ENCODE results near the gene SERINC5. TPM values are rescaled to one million over a fixed set of nuclear protein-coding genes. Genes with fewer than 3 reads are reported as not detected.

SERINC5 gene
- total RNA-seq, 1 donor from 2014 or later, result 12.9 TPM

DNA sequence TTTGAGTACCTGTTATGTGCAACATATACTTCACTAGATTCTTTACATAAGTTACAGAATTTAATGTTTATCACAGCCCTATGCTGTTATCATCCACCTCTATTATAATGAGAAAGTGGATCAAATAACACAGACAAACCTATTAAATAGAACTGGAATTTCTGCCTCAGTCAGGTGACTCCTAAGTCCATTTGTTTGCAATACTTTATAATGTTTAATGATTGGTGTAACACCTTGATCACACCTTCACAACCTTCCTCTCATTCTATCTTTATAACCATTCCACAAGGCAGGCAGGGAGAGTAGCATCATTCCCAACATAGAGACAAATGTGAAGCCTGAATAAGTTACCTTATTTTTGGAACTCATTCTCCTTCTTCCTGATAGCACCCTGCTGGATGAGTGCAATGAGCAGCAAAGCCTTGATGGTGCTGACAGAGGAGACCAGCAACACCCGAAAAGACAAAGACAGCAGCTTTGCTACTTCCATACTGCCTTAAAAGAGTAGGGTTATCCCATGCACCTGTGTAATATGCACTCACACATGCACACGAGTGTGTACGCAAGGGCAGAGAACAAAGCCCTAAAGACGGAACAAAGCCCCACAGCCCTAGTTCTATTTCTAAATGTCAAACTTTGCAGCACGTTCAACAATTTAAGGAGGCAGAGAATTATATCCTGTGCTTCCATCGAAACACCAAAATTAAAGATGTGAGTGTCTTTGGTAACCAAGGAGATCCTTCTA lies 30.5 kb downstream of the SERINC5 start:
- H3K4me3 ChIP-seq (ENCODE audit: low read depth, low read length), result no peak overlapping the region
- TF ChIP-seq, protein P1, sequence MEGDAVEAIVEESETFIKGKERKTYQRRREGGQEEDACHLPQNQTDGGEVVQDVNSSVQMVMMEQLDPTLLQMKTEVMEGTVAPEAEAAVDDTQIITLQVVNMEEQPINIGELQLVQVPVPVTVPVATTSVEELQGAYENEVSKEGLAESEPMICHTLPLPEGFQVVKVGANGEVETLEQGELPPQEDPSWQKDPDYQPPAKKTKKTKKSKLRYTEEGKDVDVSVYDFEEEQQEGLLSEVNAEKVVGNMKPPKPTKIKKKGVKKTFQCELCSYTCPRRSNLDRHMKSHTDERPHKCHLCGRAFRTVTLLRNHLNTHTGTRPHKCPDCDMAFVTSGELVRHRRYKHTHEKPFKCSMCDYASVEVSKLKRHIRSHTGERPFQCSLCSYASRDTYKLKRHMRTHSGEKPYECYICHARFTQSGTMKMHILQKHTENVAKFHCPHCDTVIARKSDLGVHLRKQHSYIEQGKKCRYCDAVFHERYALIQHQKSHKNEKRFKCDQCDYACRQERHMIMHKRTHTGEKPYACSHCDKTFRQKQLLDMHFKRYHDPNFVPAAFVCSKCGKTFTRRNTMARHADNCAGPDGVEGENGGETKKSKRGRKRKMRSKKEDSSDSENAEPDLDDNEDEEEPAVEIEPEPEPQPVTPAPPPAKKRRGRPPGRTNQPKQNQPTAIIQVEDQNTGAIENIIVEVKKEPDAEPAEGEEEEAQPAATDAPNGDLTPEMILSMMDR (IDR thresholded peaks at IDR 0.05; ENCODE audit: insufficient read depth, low read length, poor library complexity, severe bottlenecking), result no peak
- no peaks in the 10 kb centered on the region for H3K27me3 ChIP-seq (ENCODE audit: control insufficient read depth, insufficient read depth, low read length)
- H3K36me3 ChIP-seq (ENCODE audit: control insufficient read depth, insufficient read depth, low read length), result no peaks in the 10 kb centered on the region
- DNase-seq (ENCODE audit: low read depth), result no peak

GRCh38 chr5:80223561-80223960 lies 32.3 kb downstream of the SERINC5 start:
- TF ChIP-seq, protein P1 (IDR thresholded peaks at IDR 0.05; ENCODE audit: insufficient read depth, low read length, poor library complexity, severe bottlenecking), result no peak
- H3K4me3 ChIP-seq (ENCODE audit: low read depth, low read length), result no peak overlapping the region
- no peak for DNase-seq (ENCODE audit: low read depth)

DNA sequence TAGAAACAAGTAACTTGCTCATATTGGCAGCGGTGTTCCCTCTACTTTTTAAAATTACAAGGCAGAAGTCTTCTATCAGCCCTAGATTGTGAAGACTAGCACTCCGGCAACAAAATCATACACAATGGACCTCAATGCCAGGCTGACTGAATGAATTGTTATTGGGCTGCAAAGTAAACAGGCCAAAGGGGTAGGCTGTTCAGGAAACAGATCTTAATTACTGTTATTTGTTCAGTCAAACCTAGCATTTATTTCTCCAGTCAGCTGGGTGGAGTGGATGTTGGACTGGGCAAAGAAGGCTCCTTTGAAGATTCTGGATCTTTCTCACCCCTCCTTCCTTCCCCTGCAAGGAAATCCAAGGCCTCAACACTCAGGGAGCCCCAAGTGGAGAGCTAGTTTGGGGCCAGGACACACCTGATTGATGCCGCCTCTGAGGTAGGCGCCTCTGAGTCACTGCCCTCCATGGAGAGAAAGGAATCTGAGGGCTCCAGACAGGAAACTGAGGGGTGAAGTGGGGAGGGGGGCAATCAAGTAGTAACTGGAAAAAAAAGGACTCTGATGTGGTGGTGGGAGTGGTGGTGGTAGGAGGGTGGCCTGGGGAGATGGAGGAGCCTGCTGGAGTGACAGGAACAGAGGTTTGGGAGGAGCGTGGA lies 35.5 kb downstream of the SERINC5 start:
- TF ChIP-seq, protein P1 (IDR thresholded peaks at IDR 0.05; ENCODE audit: insufficient read depth, low read length, poor library complexity, severe bottlenecking), result no peak
- no peak for DNase-seq (ENCODE audit: low read depth)
- Histone ChIP-seq H3K36me3 (ENCODE audit: control insufficient read depth, insufficient read depth, low read length) (no peaks in the 10 kb centered on the region), H3K27me3 (ENCODE audit: control insufficient read depth, insufficient read depth, low read length) (no peaks in the 10 kb centered on the region), H3K4me3 (ENCODE audit: low read depth, low read length) (no peak overlapping the region)

More at GRCh38 chr5:80223561-80223960, 32.3 kb downstream of the SERINC5 start:
- no peaks in the 10 kb centered on the region for H3K36me3 ChIP-seq (ENCODE audit: control insufficient read depth, insufficient read depth, low read length)
- H3K27me3 ChIP-seq (ENCODE audit: control insufficient read depth, insufficient read depth, low read length), result no peaks in the 10 kb centered on the region

GRCh38 chr5:80219391-80219790 lies 36.5 kb downstream of the SERINC5 start:
- TF ChIP-seq, protein P1 (IDR thresholded peaks at IDR 0.05; ENCODE audit: insufficient read depth, low read length, poor library complexity, severe bottlenecking), result no peak
- no peak for DNase-seq (ENCODE audit: low read depth)
- no peak overlapping the region for H3K4me3 ChIP-seq (ENCODE audit: low read depth, low read length)
- no peaks in the 10 kb centered on the region for H3K27me3 ChIP-seq (ENCODE audit: control insufficient read depth, insufficient read depth, low read length)
- H3K36me3 ChIP-seq (ENCODE audit: control insufficient read depth, insufficient read depth, low read length), result no peaks in the 10 kb centered on the region

DNA sequence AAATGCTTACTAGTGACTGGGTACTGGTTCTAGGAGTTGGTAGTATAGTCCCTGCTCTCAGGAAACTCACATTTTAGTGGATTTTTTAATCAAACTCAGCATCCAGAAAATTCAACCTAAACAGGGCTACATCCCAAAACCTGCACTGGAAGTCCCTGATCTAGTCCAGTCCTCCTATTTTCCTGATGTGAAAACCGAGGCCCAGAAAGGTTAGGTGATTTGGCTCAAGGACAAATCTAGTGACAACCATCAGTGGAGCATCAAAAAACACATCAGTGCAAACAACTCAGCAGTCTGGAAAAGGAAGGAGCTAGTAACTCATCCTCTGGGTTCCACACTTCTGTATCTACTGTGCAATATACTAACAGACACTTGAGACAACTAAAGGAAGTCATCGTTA lies 38.2 kb downstream of the SERINC5 start:
- Histone ChIP-seq H3K36me3 (ENCODE audit: control insufficient read depth, insufficient read depth, low read length) (no peaks in the 10 kb centered on the region), H3K4me3 (ENCODE audit: low read depth, low read length) (no peak overlapping the region), H3K27me3 (ENCODE audit: control insufficient read depth, insufficient read depth, low read length) (no peaks in the 10 kb centered on the region)
- DNase-seq (ENCODE audit: low read depth), result no peak
- TF ChIP-seq, protein P1 (IDR thresholded peaks at IDR 0.05; ENCODE audit: insufficient read depth, low read length, poor library complexity, severe bottlenecking), result no peak

All from kidney epithelial cell (primary cell).